Fibroblast of the aortic adventitia (primary cell): ENCODE data around the gene DAB2IP. TPM values are rescaled to one million over a fixed set of nuclear protein-coding genes. Genes with fewer than 3 reads are reported as not detected.

ENCODE experiments used
- DNase-seq: peaks from one replicate; pipeline ENCODE4 v3.0.0-alpha.2; 2010; ENCODE audit warnings: low read depth
- H3K4me3 ChIP-seq: 2 replicates; pipeline ENCODE4 v1.5.1; 2011; ENCODE audit warnings: low read depth, mild to moderate bottlenecking, control low read depth, low read length, moderate library complexity
- CTCF ChIP-seq: IDR thresholded peaks from 2 replicates; pipeline ENCODE4 v1.5.1; 2011; ENCODE audit warnings: mild to moderate bottlenecking, low read length, control low read depth, inconsistent platforms; ENCODE audit not compliant: insufficient read depth
- total RNA-seq: library from RNA; depleted of rRNA; stranded (reverse); fragments of >200 nt; gene quantifications from 2 replicates; pipeline ENCODE4 v1.2.3, GENCODE V29; 2012; ENCODE audit warnings: low replicate concordance

DAB2IP gene
- total RNA-seq, 1 donor = 17.4 TPM

GRCh38 chr9:121820286-121821005 lies 169.0 kb downstream of the DAB2IP start:
- no peak for TF ChIP-seq CTCF
- H3K4me3 ChIP-seq = no peak overlapping the region
- DNase-seq = no peak

- TF ChIP-seq CTCF = no peak
- no peak for DNase-seq
- H3K4me3 ChIP-seq = no peak overlapping the region
Observed at GRCh38 chr9:121821326-121821725, 169.9 kb downstream of the DAB2IP start.

- no peak for DNase-seq
- no peak overlapping the region for H3K4me3 ChIP-seq
- TF ChIP-seq CTCF = no peak
Observed at GRCh38 chr9:121822093-121823085, 171.0 kb downstream of the DAB2IP start.

GRCh38 chr9:121823451-121824169 lies 172.2 kb downstream of the DAB2IP start:
- no peak for TF ChIP-seq CTCF
- no peak for DNase-seq
- no peak overlapping the region for H3K4me3 ChIP-seq

- no peak for DNase-seq
- no peak for TF ChIP-seq CTCF
- no peak overlapping the region for H3K4me3 ChIP-seq
Observed at GRCh38 chr9:121824651-121825030, 173.2 kb downstream of the DAB2IP start.

- no peak for DNase-seq
- TF ChIP-seq CTCF = no peak
Observed at GRCh38 chr9:121825031-121825691, 173.7 kb downstream of the DAB2IP start.

More at GRCh38 chr9:121825031-121825691, 173.7 kb downstream of the DAB2IP start:
- no peak overlapping the region for H3K4me3 ChIP-seq
